ENCODE data around the gene ADGRL4. TPM values are rescaled to one million over a fixed set of nuclear protein-coding genes. Genes with fewer than 3 reads are reported as not detected.

The ADGRL4 gene
- total RNA-seq, 1 experiment from 2014 or later, result not detected

- no peaks in the 10 kb centered on the region for H3K9me3 ChIP-seq (ENCODE audit: control insufficient read depth, insufficient read depth, low read depth, low read length)
- no peaks in the 10 kb centered on the region for H3K27me3 ChIP-seq (ENCODE audit: control insufficient read depth, insufficient read depth, low read length)
- ChIA-PET CTCF (no interaction called here), POLR2A (no interaction called here)
- H3K27ac ChIP-seq (ENCODE audit: low read length), result no peak overlapping the region
- TF ChIP-seq TCF7L2 (IDR thresholded peaks at IDR 0.05; ENCODE audit: low read depth, low read length), result no peak
- no peak for TF ChIP-seq SIN3A (IDR thresholded peaks at IDR 0.05; ENCODE audit: borderline replicate concordance, insufficient read depth, low read depth, low read length)
- no peak for TF ChIP-seq CTCF (IDR thresholded peaks at IDR 0.05)
- no peak for TF ChIP-seq REST (IDR thresholded peaks at IDR 0.05; ENCODE audit: insufficient read depth in 1 of 2, low read depth in 2 of 2, low read length in 1 of 2)
- TF ChIP-seq POLR2AphosphoS5 (IDR thresholded peaks at IDR 0.05; ENCODE audit: low read depth, low read length), result no peak
- intact Hi-C loops (cut with micrococcal nuclease; ENCODE audit: unreplicated experiment), result no loop called here
- no TSS peak for BruUV-seq (replicated peaks)
- H3K36me3 ChIP-seq (ENCODE audit: control insufficient read depth, insufficient read depth, low read length), result no peaks in the 10 kb centered on the region; the same call in 1 of the 2 replicates
- in situ Hi-C loops (cut with HindIII; ENCODE audit: low pct_unique_long_range_greater_than_20kb, low sequenced_read_pairs), result no loop called here
- H3K4me1 ChIP-seq (ENCODE audit: control insufficient read depth, insufficient read depth, low read length), result no peaks in the 10 kb centered on the region
- ATAC-seq (no peak), DNase-seq (ENCODE audit: low read depth, low spot score) (no peak)
- H3K4me3 ChIP-seq (ENCODE audit: low read depth in 2 of 2, low read length in 2 of 2), result no peak overlapping the region
Observed at GRCh38 chr1:79012500-79012899, 6.0 kb upstream of the ADGRL4 start.

GRCh38 chr1:79010589-79010988 is 4.1 kb upstream of the ADGRL4 start:
- ATAC-seq (no peak), DNase-seq (ENCODE audit: low read depth, low spot score) (no peak)
- H3K27ac ChIP-seq (ENCODE audit: low read length), result no peak overlapping the region
- H3K4me3 ChIP-seq (ENCODE audit: low read depth in 2 of 2, low read length in 2 of 2), result no peak overlapping the region
- in situ Hi-C loops (cut with HindIII; ENCODE audit: low pct_unique_long_range_greater_than_20kb, low sequenced_read_pairs), result no loop called here
- intact Hi-C loops (cut with micrococcal nuclease; ENCODE audit: unreplicated experiment), result no loop called here
- no peaks in the 10 kb centered on the region for H3K4me1 ChIP-seq (ENCODE audit: control insufficient read depth, insufficient read depth, low read length)
- BruUV-seq (replicated peaks), result no TSS peak
- no peaks in the 10 kb centered on the region for H3K27me3 ChIP-seq (ENCODE audit: control insufficient read depth, insufficient read depth, low read length)
- TF ChIP-seq POLR2AphosphoS5 (IDR thresholded peaks at IDR 0.05; ENCODE audit: low read depth, low read length), result no peak
- TF ChIP-seq TCF7L2 (IDR thresholded peaks at IDR 0.05; ENCODE audit: low read depth, low read length), result no peak
- TF ChIP-seq SIN3A (IDR thresholded peaks at IDR 0.05; ENCODE audit: borderline replicate concordance, insufficient read depth, low read depth, low read length), result no peak
- TF ChIP-seq REST (IDR thresholded peaks at IDR 0.05; ENCODE audit: insufficient read depth in 1 of 2, low read depth in 2 of 2, low read length in 1 of 2), result no peak
- no peak for TF ChIP-seq CTCF (IDR thresholded peaks at IDR 0.05)
- no peaks in the 10 kb centered on the region for H3K9me3 ChIP-seq (ENCODE audit: control insufficient read depth, insufficient read depth, low read depth, low read length)
- H3K36me3 ChIP-seq (ENCODE audit: control insufficient read depth, insufficient read depth, low read length), result no peaks in the 10 kb centered on the region
- ChIA-PET POLR2A (no interaction called here), CTCF (no interaction called here)
